Measurements from ENCODE around the gene FOXN1. TPM values are rescaled to one million over a fixed set of nuclear protein-coding genes. Genes with fewer than 3 reads are reported as not detected.

FOXN1 gene
- total and polyA plus RNA-seq, 10 of the 15 experiments (the other 5 are each of a cell fraction or from before 2014, with no cell fraction given): not detected

GRCh38 chr17:28574526-28574925, 68.4 kb downstream of the FOXN1 start:
- no peaks in the 10 kb centered on the region for H4K20me1 ChIP-seq (ENCODE audit: control insufficient read depth, insufficient read depth)
- H3K9ac ChIP-seq (ENCODE audit: control insufficient read depth, insufficient read depth, low read length): no peak overlapping the region
- H3K79me2 ChIP-seq (ENCODE audit: control insufficient read depth, insufficient read depth, low read length): peaks cover 42% of the 10 kb centered on the region
- ChIA-PET CTCF (interaction anchor here (1.0 to 4.8 kb wide), 4 partner anchors 17 to 38 kb away, joined by 3 to 56 read pairs (median 6); no protein-coding TSS in a partner anchor), RAD21 (ENCODE audit: unreplicated experiment) (no interaction called here), POLR2A (interaction anchor here (3.6 to 9.9 kb wide), 3 partner anchors 17 to 25 kb away, joined by 56 to 148 read pairs (median 91); partner anchors contain the start of genes SPAG5 and UNC119), SMC1A (ENCODE audit: uncharacterized antibody, unreplicated experiment) (interaction anchor here (1.2 to 1.6 kb wide), 2 partner anchors 23 to 26 kb away, joined by 3 to 7 read pairs; no protein-coding TSS in a partner anchor)
- no peak for DNase-seq (ENCODE audit: low read depth, low spot score)
- WGBS (ENCODE audit: insufficient coverage, insufficient replicate concordance, low lambda C conversion rate, missing lambda C conversion rate): 69% methylated on average over 7 of the region's 7 CpGs
- BruUV-seq (replicated peaks): no TSS peak
- in situ Hi-C loops (cut with MboI) (loop anchor here (25.0 kb wide), 1 partner anchor 1087 kb away; no protein-coding TSS in a partner anchor), intact Hi-C loops (cut with micrococcal nuclease; ENCODE audit: unreplicated experiment) (loop anchor here (5.0 kb wide), 1 partner anchor 48 kb away; no protein-coding TSS in a partner anchor)
- no peak overlapping the region for H3K27ac ChIP-seq (ENCODE audit: control insufficient read depth, insufficient read depth)
- no peak for FAIRE-seq
- no peaks in the 10 kb centered on the region for H3K9me3 ChIP-seq (replicated peaks; ENCODE audit: control insufficient read depth, insufficient read depth, low read length)
- H3K36me3 ChIP-seq (ENCODE audit: control insufficient read depth in 2 of 2, insufficient read depth in 2 of 2, low read length in 1 of 2): peaks cover 7 to 21% of the 10 kb centered on the region in 2 experiments; a peak in 3 of 4 replicates
- peaks cover 23% of the 10 kb centered on the region for H3K4me1 ChIP-seq (ENCODE audit: control insufficient read depth, insufficient read depth, low read length)
- H2AFZ ChIP-seq (ENCODE audit: control insufficient read depth, low read depth, low read length): no peak overlapping the region
- no peak overlapping the region for H3K4me2 ChIP-seq (ENCODE audit: control insufficient read depth, insufficient read depth)
- no peaks in the 10 kb centered on the region for H3K27me3 ChIP-seq (replicated peaks in 1 of 2; ENCODE audit: control insufficient read depth in 2 of 2, insufficient read depth in 2 of 2, low read length in 1 of 2)
- ATAC-seq: no peak
- H3K4me3 ChIP-seq: no peak overlapping the region
- no peak for TF ChIP-seq RB1 (IDR thresholded peaks at IDR 0.05; ENCODE audit: borderline replicate concordance)
- TF ChIP-seq, protein P1, sequence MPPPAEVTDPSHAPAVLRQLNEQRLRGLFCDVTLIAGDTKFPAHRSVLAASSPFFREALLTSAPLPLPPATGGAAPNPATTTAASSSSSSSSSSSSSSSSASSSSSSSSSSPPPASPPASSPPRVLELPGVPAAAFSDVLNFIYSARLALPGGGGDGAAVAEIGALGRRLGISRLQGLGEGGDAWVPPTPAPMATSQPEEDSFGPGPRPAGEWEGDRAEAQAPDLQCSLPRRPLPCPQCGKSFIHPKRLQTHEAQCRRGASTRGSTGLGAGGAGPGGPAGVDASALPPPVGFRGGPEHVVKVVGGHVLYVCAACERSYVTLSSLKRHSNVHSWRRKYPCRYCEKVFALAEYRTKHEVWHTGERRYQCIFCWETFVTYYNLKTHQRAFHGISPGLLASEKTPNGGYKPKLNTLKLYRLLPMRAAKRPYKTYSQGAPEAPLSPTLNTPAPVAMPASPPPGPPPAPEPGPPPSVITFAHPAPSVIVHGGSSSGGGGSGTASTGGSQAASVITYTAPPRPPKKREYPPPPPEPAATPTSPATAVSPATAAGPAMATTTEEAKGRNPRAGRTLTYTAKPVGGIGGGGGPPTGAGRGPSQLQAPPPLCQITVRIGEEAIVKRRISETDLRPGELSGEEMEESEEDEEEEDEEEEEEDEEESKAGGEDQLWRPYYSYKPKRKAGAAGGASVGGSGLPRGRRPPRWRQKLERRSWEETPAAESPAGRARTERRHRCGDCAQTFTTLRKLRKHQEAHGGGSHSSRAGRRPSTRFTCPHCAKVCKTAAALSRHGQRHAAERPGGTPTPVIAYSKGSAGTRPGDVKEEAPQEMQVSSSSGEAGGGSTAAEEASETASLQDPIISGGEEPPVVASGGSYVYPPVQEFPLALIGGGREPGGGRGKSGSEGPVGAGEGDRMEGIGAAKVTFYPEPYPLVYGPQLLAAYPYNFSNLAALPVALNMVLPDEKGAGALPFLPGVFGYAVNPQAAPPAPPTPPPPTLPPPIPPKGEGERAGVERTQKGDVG (CRISPR knock-in tag; IDR thresholded peaks at IDR 0.05): no peak
- TF ChIP-seq, protein P2, sequence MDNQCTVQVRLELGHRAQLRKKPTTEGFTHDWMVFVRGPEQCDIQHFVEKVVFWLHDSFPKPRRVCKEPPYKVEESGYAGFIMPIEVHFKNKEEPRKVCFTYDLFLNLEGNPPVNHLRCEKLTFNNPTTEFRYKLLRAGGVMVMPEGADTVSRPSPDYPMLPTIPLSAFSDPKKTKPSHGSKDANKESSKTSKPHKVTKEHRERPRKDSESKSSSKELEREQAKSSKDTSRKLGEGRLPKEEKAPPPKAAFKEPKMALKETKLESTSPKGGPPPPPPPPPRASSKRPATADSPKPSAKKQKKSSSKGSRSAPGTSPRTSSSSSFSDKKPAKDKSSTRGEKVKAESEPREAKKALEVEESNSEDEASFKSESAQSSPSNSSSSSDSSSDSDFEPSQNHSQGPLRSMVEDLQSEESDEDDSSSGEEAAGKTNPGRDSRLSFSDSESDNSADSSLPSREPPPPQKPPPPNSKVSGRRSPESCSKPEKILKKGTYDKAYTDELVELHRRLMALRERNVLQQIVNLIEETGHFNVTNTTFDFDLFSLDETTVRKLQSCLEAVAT (IDR thresholded peaks at IDR 0.05): no peak
- TF ChIP-seq, protein P3, sequence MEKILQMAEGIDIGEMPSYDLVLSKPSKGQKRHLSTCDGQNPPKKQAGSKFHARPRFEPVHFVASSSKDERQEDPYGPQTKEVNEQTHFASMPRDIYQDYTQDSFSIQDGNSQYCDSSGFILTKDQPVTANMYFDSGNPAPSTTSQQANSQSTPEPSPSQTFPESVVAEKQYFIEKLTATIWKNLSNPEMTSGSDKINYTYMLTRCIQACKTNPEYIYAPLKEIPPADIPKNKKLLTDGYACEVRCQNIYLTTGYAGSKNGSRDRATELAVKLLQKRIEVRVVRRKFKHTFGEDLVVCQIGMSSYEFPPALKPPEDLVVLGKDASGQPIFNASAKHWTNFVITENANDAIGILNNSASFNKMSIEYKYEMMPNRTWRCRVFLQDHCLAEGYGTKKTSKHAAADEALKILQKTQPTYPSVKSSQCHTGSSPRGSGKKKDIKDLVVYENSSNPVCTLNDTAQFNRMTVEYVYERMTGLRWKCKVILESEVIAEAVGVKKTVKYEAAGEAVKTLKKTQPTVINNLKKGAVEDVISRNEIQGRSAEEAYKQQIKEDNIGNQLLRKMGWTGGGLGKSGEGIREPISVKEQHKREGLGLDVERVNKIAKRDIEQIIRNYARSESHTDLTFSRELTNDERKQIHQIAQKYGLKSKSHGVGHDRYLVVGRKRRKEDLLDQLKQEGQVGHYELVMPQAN (conservative IDR thresholded peaks at IDR 0.05): no peak
- TF ChIP-seq GABPA (IDR thresholded peaks at IDR 0.05; ENCODE audit: low read depth): no peak
- TF ChIP-seq STAT3 (IDR thresholded peaks at IDR 0.05; ENCODE audit: low read depth, low read length): no peak
- TF ChIP-seq HDAC2 (IDR thresholded peaks at IDR 0.05): no peak
- TF ChIP-seq SMC3 (IDR thresholded peaks at IDR 0.05; ENCODE audit: borderline replicate concordance, low read length): no peak
- no peak for TF ChIP-seq REST (IDR thresholded peaks at IDR 0.05; ENCODE audit: low read depth, low read length)
- no peak for TF ChIP-seq POLR2A (IDR thresholded peaks at IDR 0.05; ENCODE audit: low read depth, low read length)
- TF ChIP-seq, protein P4, sequence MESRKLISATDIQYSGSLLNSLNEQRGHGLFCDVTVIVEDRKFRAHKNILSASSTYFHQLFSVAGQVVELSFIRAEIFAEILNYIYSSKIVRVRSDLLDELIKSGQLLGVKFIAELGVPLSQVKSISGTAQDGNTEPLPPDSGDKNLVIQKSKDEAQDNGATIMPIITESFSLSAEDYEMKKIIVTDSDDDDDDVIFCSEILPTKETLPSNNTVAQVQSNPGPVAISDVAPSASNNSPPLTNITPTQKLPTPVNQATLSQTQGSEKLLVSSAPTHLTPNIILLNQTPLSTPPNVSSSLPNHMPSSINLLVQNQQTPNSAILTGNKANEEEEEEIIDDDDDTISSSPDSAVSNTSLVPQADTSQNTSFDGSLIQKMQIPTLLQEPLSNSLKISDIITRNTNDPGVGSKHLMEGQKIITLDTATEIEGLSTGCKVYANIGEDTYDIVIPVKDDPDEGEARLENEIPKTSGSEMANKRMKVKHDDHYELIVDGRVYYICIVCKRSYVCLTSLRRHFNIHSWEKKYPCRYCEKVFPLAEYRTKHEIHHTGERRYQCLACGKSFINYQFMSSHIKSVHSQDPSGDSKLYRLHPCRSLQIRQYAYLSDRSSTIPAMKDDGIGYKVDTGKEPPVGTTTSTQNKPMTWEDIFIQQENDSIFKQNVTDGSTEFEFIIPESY (IDR thresholded peaks at IDR 0.05): no peak
- TF ChIP-seq EED (IDR thresholded peaks at IDR 0.05; ENCODE audit: low read depth): no peak

Measured in GM12878 (cell line).